HG02970 (cell line): ENCODE data around the gene UGT8.
A peak's percentile ranks its signal among the peaks of the same experiment; 100 is the strongest.
"Not testable (repeated sequence)": the region's sequence is repeated elsewhere in the genome, so short reads cannot be mapped to it uniquely, and the experiment has no call there.

Experiments
- ATAC-seq: cut with Tn5 transposase; IDR thresholded peaks from one replicate; pipeline ENCODE4 v1.9.1; 2021; ENCODE audit warnings: mild to moderate bottlenecking, moderate library complexity, moderate number of reproducible peaks; ENCODE audit not compliant: unreplicated experiment, low FRiP score

Gene UGT8

DNA sequence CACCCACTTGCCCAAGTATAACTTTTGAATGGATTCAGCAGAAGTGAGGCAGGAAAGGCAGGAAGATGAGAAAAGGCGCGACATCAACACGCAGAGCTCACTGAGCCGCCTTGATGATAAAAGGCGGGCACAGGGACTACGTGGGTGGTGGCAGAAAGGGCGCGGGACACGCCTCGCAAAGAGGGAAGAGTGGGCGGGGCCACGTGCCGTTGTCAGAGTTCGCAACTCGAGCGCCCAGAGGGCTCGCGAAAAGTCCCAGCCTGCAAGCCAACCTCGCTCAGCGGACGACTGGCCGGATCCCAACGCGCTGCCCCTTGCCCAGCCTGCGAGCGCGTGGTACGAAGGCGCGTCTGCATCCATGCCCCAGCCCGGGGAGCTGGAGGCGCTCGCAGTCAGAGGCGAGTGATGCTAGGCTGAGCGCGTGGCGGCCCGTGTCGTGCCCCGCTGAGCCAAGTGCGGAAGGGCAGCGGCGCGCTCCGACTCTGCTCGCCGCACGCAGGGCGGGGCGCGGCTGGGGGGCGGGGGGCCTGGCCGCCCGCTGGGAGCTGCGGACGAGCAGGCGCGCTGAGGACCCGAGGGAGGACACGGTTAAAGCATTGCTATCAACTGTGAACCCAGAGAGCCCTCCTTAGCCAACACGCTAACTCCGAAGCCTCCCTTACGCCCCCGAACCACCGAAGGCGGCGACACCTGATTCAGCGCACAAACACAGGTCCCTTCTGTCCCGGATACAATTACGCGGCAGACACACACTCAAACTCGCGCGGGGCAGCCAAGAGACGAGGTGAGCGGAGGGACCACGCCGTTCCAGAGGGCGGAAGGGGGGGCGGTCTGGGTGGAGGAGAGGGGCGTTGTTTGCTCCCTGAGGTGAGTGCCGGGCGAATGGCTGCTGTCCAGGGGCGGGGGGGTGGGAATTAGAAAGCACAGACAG is at the start of gene UGT8:
UGT8 (plus strand) TSS at position 617 of the 931 bp plus-strand sequence. CDS start 24,074 bp downstream, outside the sequence.
- peak; percentile 44 for ATAC-seq

DNA sequence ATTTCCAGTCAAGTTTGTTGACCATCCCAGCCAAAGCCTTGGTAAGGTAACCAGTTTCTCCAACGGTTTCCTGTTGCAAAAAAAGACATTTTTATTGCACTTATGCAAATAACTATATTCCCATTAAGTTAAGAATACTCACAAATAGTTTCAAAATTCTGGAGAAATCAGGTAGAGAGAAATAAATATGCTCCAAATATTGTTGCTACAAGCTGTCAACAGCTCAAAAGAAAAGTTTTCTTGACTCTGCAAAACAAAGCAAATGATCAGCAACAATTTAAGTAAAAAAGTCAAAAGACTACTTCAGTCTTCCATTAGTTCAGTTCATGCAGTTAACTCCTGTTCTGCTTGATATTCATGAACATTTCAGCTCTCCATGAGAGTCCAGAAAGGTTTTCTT is 49.0 kb upstream of the UGT8 start:
- no peak for ATAC-seq

- no peak for ATAC-seq
These were observed 40.1 kb upstream of the UGT8 start for GRCh38 chr4:114558446-114559020.

DNA sequence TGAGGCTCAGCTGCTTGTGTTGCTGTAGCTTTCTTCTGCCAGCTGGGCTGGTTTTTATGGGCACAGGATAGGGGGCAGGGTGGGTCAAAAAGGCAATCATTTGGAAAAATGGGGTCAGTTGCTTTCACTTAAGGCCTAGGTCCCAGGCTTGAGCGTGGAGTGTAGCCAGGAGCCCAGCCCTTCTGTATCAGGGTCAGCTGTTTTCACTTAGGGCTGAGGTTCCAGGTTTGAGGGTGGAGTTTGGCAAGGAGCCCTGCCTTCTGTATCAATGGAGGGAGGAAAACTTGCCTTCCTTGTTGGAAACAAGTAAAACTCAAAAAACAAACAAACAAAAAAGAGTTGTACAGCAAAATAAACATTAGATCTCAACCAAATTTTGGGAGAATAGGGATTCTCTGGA is 37.0 kb upstream of the UGT8 start:
- ATAC-seq = no peak

DNA sequence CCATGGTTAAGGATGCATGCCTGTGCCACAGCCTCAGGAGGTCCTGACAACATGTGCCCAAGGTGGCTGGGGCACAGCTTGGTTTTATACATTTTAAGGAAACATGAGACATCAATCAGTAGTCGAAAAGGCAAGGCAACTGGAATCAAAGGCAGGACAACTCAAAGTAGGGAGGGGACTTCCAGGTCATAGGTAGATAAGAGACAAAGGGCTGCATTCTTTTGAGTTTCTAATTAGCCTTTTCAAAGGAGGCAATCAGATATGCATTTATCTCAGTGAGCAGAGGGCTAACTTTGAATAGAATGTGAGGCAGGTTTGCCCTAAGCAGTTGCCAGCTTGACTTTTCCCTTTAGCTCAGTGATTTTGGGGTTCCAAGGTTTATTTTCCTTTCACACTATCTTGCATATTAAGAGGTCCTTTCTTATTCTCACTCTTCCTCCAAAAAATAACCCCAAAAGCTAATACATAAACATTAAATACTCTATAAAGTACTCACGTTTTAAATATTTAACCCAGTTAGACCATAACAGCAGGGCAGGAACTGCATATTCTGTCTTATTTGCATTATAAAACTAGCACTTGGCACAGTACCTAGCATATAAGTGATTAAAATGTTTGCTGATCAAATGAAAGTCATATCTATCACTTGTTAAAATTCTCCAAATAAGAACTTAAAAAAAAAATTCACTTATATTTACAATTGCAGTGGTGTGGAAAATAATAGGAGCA is 36.3 kb upstream of the UGT8 start:
- ATAC-seq = no peak

GRCh38 chr4:114563536-114564315 is 34.9 kb upstream of the UGT8 start:
- no peak for ATAC-seq

DNA sequence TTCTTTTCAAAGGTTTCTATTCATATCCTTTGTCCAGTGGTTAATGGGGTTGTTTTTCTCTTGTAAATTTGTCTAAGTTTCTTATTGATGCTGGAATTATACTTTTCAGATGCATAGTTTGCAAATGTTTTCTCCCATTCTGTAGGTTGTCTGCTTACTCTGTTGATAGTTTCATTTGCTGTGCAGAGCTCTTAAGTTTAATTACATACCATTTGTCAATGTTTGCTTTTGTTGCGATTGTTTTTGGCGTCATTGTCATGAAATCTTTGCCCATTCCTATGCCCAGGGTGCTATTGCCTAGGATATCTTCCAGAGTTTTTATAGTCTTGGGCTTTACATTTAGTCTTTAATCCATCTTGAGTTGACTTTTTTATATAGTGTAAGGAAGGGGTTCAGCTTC is 21.2 kb upstream of the UGT8 start:
- no peak for ATAC-seq

DNA sequence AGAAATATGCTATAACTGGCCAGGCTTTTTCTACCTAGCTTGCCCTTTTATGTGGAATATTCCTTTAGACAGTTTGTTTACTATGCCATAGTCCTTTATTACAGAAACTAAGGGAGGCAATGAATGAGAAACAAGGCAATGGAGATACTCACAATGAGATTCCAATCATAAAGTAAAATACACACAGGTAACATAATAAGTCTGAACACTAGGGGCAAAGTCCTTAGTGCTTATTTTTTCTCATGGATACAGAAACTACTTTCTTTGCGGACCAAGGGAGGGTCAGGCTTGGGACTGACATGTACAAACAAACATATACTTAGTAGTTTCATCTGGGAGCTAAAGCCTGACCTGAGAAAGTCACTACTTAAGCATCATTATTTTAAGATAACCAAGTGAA is 16.0 kb upstream of the UGT8 start:
- ATAC-seq = no peak

DNA sequence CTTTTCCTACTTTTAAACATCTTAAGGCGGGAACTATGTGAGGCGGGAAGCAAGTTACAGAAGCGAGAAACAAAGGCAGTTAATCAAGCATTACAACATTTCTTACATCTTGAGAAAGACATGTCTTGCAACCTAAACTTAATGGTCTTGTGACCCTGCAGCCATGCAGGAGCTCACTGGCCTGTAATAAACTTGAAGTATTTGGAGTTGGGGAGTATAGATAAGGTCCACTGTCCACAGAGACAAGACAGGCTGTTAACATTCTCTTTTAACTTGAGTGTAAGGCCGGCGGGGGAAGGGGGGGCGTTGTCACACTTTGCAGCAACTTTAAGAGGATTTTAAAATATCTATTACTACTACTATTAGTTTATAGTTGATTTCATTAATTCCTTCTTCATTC is 10.3 kb upstream of the UGT8 start:
- ATAC-seq = no peak

DNA sequence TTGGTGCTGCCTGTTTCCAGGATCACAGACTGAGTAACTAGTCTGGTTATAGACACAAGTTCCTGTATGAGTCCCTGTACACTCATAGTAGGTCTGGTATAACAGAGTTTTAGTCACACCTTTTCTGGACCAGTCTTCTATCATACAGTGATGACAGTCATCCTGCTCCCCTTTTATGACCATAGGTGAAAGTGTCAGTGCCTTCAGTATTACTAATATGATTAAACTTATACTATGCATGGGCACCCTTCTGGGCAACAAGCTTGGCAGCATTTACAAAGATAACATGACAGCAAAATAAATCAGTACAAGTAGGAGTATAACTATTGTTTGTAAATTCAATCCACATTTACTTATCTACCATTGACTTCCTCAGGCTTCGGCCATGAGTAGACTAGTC is 8.2 kb upstream of the UGT8 start:
- not testable (repeated sequence) for ATAC-seq

DNA sequence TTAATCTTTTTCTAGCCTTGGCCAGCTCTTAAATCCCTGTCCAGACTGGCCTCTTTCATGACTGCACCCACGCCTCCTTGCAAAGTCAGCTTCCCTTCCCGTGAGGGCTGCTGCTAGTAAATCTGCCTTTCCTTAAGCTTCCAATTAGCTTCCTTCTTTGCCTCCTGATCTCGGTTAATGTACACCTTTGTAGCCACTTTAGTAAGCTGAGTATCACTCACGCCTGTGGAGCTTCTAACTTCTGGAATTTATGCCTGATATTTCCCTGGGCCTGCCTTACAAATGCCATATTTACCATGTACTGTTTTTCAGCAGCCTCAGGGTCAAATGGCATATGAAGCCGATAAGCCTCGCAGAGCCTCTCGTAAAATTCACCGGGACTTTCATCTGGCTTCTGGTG is 5.1 kb upstream of the UGT8 start:
- ATAC-seq = no peak

DNA sequence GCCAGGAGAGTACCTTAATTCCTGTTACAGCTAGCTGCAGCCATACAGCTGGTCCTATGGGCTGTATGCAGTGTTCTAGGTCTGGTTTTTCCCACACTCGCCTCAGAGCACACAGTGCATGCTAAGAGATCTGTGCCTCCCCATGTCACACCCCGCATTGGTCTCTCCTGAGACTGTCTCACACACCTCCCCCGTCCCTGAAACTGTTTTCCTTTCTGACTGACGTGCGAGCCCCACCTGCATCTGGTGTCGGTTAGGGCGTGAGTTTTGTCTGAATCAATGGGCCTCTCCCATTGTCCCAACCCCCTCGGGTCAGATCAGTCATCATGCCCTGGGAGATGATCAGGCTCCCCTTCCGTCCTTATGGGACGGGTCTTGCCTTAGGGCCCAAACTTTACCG is 3.4 kb upstream of the UGT8 start:
- no peak for ATAC-seq

DNA sequence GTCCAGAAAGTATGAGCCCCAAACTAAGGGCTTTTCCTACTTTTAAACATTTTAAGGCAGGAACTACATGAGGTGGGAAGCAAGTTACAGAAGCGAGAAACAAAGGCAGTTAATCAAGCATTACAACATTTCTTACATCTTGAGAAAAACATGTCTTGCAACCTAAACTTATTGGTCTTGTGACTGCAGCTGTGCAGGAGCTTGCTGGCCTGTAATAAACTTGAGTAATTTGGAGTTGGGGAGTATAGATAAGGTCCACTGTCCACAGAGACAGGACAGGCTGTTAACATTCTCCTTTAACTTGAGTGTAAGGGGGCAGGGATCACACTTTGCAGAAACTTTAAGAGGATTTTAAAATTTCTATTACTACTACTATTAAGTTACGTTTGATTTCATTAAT is 2.7 kb upstream of the UGT8 start:
- no peak for ATAC-seq

GRCh38 chr4:114597410-114598115 is 1.0 kb upstream of the UGT8 start:
- ATAC-seq = no peak

DNA sequence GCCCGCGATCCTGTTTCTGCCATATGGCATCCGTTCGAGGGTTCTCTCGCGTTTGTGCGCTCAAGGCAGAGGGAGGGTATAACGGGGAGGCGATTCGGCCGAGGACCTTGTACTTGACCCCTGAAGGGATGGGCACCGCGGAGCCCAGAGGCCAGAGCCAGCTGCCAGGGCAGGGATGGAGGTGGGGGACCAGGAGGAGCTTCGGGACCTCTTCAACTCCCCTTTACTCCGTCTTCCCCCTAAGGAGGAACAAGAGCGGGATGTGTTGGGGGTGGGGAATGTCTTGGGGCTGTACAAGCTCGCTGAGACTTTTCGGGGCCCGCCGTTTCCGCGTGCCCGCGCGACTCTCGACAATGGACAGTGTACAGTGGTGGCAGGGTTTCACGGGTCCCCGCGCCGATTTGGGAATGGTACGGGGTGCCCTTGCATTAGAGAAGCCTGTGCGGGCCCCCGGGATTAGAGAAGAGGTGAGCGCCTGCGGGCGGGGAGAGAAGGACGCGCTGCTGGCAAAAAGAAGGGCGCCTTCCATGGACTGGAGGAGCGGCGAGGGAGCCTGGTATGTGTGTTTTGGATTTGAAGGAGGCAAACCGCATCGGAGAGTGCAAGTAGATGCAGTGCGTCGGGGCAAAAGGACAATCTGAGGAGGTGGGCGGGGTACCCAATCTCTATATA is 760 bp downstream of the UGT8 start:
- no peak for ATAC-seq

DNA sequence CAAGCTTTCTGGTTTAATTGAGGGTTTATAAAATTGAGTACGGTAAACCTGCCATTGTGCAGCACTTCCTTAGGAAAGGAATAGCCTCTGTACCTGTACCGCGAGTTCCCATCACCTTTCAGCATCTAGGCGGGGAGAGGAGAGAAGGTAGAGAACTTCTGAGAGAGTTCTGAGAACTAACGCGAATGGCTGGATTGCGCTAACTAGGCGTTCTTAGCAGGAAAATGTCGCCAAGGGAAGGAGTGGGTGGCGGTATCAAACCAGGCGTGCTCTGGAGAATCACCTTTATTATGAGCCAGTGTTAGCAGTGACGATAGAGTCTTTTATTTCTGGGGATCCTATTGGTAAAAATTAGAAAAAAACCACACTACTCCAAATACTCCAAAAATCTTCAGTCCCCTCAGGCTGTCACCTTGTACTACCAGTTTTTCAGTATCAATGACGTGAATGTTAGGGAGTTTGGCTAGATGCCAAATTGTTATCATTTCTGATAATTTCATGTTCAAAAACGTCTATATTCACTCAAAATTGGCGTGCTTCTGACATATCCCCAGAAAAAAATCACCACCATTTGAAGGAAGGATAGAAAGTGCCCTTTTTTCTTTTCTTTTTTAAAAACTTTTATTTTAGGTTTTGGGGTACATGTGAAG is 1.4 kb downstream of the UGT8 start:
- no peak for ATAC-seq

- ATAC-seq = no peak
These were observed 2.1 kb downstream of the UGT8 start for GRCh38 chr4:114600672-114601071.

DNA sequence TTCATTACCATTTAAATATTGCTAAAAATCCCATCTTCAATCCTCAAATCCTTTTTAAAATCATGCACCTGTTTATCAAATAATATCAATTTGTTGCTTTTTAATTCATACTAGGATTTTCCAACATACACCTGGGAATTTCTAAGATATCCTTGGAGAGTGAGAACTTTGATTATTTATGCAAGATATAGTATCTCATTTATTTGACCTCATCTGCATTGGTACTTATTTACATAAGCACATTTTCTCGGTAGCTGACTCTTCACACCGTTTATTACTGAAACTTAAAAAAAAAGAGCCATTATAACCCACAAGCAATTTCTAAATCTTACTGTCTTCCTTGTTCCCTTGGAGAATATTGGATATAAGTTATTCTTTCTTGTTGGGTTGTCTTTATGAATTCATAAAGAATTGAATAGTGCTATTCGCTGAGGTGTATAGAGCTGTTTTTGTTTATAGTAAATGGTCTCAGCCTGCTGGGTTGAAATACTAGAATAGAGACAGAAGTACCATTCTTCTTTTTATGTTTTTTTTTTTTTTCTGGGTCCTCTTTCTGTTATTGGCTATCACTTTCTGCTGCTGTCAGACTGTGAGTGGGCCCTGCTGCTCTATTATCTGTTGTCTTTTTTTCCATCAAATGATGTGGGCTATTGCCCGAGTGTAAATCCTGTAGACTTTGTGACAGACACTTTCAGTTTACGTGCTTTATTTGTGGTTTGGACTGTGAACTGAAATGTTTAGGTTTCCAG is 2.9 kb downstream of the UGT8 start:
- ATAC-seq = no peak
